SW 1271 (cell line): ENCODE results near the gene CMTM4.
A peak's percentile ranks its signal among the peaks of the same experiment; 100 is the strongest.

Experiments used
- DNase-seq, 2 experiments: peaks; one replicate each; lab custom pipeline; 2025; lab: John Stamatoyannopoulos, UW

CMTM4 gene

DNA sequence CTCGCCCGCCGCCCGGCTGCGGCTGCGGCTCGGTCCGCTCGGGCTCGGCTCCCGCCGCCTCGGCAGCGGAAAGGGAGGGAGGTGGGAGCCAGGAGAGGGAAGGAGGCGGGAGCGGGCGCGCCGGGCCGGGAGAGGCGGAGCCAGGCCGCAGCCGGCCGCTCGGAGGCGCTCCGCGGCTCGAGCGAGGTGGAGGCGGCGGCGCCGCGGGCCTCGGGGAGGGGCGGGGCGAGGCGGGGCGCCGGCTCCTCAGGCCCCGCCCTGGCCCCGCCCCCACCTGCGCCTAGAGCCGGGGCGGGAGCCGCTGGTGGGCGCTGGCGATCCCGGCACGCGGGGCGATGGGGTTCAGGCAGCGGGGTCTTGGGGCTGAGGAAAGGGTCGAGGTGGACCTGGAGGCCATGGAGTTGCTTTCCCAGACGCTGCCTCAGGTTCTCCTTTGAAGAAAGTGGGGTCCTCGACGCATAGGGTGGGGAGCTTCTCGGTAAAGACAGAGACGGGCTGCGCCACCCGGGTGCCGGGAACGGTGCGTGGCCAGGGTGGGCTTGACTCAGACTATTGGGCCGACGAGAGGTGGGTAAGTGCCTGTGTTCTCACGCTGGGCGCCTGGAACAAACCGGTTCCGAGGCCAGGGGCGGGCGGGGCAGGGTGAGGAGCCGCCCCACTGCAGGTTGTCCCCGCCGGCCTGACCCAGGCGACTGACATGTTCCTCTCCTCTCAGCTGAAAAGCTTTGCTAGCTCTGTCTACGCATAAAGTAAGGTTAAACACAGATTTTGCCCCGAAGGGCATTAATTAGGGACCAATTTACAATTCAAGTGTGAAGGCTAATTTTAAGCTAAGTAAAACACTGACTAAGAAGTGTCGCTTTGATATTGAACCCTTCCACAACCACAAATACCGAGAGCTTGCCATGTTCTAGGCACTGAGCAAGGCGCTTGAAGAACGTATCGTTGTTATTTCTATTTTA, at the start of gene CMTM4:
Gene CMTM4 (minus strand): TSS at position 75 of the 962 bp plus-strand sequence. CDS start 218 bp downstream, outside the sequence.
- peak; percentile 7 to 74 for DNase-seq

DNA sequence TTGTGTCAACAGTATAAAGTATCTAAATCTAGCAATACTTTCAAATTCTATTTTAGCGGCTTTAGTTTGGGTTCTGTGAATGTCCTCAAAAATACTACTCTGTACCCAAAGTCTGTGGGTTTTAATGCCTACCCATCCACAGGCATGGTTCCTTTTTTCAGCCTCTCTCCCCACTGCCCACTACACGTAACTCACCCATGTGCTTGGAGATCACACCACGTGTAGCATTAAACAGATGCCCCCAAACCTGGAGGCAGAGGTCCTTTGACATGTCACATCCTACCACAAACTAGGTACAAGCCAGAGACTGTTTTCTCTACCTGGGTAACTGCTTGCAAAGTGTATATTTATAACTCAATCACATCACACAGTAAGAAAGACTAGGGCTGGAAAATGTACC, 49.5 kb upstream of the CMTM4 start:
- DNase-seq = no peak

DNA sequence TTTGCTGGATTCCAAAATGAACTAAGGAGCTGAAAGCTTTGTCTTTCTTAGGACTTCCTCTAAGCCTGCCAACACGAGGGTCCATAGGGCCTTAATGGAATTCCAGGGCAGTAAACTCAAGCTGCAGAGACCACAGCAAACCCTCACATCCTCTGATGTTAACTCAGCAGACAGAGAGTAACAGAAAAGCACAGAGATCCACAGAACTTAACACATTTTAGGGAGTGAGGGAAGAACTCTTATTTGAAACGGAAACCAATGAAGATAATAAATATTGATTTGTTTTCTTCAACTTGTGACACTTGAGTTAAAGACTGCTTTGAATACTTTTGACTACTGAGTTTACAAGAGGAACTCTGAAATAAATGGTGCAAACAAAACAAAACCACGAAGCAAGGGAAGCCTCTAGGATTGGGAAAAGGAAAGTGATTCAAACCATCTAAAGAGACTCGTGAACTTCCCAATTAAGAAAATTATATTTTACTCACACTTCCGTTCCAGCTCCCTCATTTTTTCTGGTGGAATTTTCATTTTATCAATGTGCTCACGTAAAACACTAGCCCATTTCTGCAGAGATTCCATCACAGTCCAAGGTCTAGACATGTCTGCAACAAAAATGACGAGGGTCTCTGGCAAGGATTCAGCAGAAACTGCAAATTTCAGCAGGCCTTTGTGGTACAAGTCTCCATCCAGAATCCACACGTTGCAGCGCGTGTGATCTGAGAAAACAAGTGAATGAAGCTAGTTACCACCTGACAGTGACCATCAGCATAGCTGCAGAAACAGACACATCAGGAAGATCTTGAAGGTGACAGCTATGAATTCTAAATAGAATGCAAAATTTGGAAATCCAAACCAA, 45.6 kb upstream of the CMTM4 start:
- no peak for DNase-seq

DNA sequence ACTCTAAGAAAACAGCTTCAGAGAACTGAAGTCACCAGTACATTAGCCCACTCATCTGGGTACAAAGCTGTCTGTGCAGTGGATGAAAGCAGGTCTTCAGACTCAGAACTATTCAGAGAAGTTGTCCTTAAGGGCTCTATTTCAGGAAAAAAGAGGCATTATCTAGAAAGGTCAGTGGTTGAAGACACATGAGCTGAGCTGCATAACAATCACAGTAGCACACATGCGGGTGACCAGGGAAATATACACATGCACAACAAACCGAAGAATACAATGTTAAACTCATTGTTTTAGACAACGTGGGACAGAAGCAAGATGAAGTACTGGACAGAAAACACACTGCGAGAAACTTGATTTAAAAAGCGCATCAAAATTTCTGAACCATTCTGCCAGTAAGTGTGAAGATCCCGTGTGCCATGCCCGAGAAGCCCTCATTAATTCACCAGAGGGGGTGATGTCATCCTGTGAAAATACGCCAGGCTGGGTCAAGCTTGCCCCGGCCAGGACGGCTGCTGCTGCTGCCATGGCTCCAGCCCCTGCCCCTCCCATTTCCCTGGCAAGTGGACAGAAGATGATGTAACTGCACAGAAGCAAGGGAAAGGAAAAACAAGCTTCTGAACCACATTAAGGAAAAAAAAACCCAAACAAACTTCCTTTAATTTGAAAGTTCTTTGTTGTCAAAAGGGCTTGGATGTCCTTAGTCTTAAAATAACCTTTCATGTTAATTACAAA, 44.8 kb upstream of the CMTM4 start:
- DNase-seq = peak in 1 of 2 experiments; percentile 60

DNA sequence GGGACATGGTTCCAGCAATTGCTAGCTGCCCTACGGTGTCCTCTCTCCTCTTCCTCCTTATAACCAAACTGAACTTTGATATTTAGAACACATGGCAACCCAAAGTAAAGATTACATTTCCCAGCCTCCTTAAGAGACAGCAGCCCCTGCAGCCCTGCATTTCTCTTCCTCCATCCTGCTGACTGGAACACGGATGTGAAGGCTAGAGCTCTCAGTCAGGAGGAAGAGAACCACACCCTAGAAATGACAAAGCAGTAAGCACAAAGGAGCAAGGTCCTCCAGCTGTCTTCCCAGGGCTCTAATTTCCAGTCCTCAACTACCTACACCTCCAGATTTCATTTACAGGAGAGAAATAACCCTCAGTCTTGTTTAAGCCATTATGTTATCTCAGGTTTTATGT, 44.0 kb upstream of the CMTM4 start:
- DNase-seq = peak in 1 of 2 experiments; percentile 22

DNA sequence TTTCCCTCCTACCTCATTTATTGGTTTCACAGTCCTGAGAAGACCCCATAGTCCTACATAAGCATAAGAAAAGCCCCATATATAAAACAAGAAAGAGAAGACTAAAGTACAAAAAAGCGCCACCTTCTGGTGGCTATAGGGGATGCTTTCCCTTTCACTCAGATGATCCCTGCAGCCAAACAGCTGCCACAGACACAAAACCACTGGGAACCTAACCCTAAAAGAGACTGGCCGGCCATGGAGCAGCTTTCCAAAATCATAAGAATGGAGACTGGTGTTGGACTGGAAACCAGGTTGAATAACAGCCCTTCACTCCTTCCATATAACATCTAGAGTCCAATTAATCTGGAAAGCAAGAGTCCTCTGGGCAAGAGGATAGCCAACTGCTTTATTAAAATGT, 43.5 kb upstream of the CMTM4 start:
- DNase-seq = peak in 1 of 2 experiments; percentile 60

DNA sequence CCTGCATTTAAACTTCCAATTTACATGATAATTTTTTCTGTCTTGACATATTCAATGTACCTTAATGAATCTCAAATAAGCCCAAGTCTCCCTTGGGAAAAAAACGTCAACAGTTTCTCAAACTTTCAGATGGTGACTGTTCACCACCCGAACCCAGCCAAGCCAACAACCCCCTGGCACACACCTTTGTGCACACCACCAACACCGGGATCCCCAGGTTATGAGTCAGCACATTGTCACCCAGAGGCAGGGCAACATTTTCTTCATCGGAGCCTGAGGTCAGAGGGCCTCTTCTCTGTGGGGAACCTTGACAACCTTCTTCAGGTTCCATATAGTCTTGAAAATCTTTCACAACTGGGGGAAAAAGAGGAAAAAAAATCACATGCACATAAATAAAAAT, 39.3 kb upstream of the CMTM4 start:
- DNase-seq = no peak

DNA sequence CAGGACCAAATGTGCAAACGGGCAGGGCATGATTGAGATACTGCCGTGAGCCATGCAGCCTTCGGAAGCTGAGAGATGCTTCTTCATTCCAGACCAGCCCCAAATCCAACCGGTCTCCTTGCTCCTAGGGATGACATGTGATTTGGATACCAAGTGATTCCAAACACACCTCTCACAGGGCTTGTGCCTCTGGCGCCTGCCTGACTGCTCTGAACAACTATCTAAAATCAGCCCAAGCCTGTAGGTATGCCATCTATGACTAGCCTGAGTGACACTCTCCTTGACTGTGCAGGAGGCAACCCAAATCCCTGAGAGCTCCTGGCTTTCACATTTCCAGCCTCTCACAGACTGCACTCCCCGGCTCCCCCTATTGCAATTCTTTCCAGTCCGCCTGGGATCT, 34.6 kb upstream of the CMTM4 start:
- DNase-seq = no peak

DNA sequence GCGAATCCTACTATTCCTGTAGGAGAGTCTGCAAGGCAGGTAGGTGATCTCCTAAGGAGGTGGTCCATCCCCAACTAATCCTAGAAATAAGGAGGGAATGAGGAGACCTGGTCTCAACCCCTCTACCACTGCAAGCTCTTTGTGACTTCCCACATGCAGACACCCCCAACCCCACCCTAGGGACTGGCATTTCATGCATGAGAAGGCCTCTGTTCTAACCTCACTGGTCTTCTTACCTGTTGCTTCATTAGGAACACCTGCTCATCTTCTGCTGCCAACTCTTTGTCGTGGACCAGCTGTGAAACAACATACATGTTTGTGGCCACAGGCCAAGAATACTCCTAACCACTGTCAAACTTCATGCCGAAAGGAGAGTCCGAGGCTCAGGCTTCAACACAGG, 32.3 kb upstream of the CMTM4 start:
- no peak for DNase-seq

DNA sequence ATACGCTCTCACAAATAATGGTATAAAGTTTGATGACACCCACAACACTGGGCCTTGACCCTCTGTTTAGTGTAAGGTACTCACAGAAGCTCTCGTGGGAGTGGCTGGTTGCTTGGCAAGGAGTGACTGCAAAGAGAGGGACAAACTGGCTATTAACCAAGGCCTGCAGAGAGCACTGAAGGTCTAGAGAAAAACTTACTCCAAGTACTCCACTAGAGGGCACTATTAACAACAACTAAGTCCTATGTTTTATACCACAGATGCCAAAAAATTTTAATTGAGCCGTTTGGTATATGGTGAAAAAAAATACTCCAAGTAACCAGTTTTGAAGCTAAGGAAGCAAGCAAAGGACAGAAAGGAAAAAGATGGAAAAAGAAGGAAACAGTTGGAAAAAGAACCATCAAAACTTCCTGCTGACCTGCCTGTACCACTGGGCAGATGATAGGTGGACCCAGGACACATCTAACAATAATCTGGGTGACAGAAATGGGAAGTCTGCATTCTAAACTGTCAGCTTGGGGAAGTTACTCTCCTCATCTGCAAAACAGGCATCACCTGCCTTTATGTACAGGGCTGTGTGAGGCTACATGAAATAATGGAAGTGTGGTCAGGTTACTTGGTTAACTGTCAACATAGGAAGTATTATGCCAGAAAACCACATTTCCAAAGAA, 31.7 kb upstream of the CMTM4 start:
- DNase-seq = peak in 1 of 2 experiments; percentile 85

DNA sequence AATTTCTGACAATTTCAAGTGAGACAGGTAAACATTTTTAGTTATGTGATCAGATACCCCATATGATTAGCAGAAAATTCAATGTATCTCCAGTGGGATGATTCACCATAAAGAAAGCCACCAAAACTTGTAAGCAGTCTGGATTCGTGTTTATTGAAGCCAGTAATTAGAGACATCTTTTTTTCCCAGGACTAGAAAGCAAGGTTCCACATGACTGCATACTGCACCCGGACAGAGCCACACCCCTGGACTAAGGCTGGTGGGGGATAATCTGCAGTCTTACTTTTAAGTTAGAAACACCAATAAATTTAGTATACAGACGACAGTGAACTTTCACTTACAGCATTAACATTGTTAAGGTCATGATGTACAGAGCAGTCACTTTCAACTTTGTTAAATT, 24.2 kb upstream of the CMTM4 start:
- DNase-seq = no peak

DNA sequence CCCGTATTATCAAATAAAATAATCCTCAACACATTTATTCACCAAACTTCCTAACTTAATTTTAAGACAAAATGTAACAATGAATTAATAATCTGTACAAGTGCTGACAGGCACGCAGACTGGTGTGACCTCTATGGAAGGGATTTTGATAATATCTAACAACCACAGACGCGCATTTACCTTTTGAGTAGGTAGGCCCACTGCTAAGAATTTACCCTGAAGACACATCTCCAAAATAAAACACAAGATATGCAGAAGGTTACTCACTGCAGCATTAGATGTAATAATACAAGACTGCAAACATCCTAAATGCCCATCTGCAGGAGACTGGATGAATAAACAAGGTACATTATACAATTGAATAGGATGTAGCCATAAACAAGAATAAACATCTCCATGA, 22.7 kb upstream of the CMTM4 start:
- no peak for DNase-seq

DNA sequence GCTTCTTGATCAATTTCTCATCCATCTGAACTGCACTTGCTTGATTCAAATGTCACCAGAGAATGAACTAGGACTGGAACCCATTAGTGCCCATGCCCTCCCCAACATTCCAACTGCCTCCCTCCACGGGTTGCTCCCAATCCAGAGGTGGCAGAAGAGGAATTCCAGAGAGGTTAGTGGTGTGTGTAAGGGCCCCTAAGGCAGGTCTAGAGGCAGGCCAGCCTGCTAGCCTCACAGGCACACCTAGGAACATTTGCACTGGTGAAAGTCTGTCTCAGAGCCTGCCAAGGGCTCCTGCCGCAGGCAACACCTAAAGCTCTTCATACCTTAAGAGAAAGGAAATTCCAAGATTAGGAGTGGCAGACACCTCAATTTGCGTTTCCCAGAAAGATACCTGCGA, 21.2 kb upstream of the CMTM4 start:
- no peak for DNase-seq

DNA sequence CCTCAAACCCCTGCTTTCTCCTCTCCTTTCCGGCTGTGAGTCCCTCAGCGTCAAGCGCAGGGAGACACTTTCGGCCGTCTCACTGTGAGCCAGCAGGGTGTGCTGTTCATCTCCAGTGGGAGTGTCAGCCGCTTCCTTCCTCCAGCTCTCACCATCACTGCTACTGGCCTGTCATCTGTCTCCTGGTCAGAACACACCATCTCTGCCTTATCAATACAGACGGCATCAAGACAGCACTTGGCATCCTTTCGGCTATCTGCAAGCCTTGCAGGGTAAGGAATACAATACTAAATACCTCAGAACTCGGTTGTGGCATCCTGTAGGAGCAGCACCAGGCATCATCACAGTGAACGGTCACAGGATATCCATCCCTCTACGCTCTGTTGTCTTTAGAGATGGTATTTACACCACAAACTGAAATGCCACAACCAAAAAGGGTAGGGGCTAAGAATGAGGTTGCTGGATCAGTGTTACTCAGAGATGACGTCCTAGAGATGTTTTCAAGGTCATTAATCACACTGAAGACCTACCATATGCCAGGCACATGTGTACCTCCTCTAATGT, 20.7 kb upstream of the CMTM4 start:
- peak in 1 of 2 experiments; percentile 14 for DNase-seq

DNA sequence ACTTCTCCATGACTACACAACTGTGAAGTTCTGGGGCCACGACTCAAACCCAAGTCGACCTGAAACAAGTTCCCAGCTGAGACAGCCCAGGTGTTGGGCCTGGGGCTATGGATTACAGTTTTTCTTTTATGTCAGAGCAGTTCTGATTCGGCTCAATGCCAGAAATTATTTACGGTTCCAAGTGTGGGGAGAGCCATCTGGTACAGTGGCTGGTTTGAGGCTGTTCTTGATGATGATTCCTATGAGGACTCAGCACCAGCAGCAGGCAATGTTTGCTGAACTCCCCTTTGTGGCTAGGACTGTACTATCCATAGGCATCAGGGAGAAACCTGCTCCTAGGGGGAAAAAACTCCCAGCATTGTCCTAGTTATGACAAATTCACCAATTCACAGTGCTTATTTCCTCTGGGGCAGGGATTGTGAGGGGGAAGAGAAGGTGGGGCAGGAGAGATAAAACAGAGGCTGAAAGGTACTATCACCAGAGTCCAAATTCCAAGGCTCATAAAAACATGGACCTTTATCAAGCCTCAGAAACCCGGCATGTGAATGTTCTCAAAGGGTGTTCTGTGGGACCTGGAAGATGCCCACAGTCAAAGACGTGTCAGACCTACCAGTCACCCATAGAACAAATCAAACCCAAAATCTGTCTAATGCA, 18.2 kb upstream of the CMTM4 start:
- no peak for DNase-seq

DNA sequence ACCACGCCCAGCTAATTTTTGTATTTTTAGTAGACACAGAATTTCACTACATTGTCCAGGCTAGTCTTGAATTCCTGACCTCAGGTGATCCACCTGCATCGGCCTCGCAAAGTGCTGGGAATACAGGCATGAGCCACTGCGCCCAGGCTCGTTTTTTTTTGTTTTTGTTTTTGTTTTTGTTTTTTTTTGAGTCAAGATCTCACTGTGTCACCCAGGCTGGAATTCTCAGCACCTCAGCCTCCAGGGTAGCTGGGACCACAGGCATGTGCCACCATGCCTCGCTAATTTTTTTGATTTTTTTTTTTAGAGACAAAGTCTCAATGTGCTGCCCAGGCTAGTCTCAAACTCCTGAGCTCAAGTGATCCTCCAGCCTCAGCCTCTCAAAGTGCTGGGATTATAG, 17.5 kb upstream of the CMTM4 start:
- DNase-seq = no peak

DNA sequence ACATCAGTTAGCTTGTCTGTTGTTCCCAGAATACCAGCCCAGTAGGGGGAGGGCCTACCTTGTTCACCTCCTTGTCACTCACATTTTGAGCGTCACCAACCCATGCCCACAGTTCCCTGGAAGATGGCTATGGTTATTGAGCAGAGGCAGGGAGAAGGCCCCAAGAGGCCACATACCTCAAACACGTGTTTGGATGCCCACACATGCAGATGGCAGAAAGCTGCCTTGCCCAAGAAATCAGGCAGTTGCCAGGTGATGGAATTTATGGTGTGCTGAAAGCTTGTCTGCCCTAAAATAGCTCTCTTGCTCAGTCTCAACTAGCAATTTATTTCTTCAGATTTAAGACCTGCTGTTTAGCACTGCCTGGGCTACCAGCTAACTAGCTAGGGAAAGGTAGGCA, 16.5 kb upstream of the CMTM4 start:
- no peak for DNase-seq

DNA sequence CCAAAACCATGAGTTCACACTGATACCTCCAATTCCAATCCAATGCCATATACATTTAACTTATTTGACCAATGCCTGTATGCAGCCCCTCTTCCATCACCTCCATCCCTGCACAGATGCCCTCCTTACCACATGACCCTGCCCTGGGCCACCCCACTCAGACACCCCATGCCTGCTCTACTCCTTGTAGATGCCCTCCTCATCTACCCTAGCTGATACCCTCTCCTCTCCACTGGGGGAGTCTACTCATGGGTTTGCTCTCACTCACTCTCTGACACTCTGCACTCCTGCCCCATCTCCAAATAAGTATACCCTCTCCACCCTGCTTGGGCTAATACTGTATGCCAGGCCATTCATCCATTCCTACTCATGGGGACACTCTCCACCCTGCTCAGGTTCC, 16.0 kb upstream of the CMTM4 start:
- DNase-seq = no peak

DNA sequence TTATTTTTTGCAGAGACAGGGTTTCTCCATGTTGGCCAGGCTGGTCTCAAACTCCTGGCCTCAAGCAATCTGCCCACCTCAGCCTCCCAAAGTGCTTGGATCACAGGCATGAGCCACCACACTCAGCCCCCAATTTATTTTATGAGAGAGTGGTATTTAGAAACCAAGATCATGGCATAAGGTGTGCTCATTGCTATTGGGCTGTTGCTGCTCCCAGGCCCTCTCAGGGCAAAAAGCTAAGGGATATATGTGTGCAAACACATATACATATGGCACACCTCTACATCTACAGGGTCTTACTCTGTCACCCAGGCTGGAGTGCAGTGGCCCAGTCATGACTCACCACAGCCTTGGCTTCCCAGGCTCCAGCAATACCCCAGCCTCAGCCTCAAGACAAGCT, 15.0 kb upstream of the CMTM4 start:
- DNase-seq = no peak

DNA sequence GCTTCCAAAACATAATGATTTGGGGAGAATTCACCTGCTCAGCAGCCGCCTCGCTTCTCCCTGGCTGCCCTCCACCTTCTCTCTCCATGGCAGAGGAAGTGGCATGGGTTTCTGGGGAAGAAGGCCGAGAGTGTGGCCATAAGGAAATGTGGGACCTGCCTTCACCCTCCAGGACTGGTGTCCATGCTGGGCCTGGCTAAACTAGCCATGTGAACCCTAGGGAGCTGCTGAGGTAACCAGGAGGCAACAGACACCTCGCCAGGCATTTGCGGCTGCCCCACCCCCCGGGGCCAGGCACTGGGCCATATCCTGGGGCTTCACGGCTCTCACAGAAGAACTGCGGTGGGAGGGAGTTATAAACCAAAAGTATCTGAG, 9.9 kb upstream of the CMTM4 start:
- DNase-seq = no peak
